Measurements from ENCODE around the gene PDE8A.
"Not testable (repeated sequence)": the region's sequence is repeated elsewhere in the genome, so short reads cannot be mapped to it uniquely, and the experiment has no call there.

Gene PDE8A

DNA sequence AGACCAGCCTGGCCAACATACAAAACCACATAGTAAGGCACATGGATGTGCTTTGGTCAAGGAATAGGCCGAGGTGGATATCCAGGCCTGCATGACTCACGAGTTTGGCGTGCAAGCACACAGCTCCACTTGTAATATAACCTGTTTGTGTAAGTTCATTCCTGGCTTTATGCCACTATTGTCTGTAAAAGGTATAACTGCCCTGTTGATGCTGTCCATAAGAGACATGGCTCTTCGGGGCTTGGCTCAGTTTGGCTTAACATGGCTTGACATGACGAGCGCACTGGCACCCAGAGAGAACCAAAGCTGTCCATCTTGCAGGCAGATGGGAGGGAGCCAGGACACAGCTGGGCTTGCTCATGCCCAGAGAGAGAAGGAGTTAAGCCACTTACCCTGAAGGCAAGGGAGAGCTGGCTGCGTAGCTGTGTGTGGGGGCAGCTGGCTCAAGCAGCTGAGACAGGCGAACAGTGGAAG lies 195.4 kb downstream of the PDE8A start:
- DNase-seq = not testable (repeated sequence)

- DNase-seq = no peak
Measured at GRCh38 chr15:85178308-85178707, 196.7 kb downstream of the PDE8A start.

DNA sequence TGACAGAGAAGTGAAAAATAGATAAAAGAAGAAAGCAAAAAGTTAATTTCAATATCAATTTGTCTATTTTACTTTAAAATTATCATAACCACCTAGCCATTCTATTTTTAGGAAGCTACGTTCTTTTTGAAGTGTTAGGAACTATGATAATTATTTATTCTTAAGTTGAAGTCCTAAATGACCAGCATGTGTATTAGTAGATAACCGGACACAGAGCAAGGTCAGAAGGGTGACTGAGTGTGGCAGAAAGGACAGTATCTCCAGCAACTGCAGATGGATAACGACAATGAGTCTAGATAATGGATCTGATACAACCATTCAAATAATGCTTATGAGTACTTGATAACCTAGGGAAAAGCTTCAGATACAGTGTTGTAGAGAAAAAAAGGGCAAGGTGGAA lies 198.0 kb downstream of the PDE8A start:
- DNase-seq = no peak

- not testable (repeated sequence) for DNase-seq
Measured at GRCh38 chr15:85185350-85185749, 203.7 kb downstream of the PDE8A start.

- DNase-seq = not testable (repeated sequence)
Measured at GRCh38 chr15:85188171-85188577, 206.5 kb downstream of the PDE8A start.
